HG02759 (cell line): ENCODE measurements around the gene AMH.

ENCODE experiments used
- ATAC-seq: cut with Tn5 transposase; IDR thresholded peaks from one replicate; pipeline ENCODE4 v1.9.1; 2021; ENCODE audit warnings: mild to moderate bottlenecking, moderate library complexity; ENCODE audit not compliant: unreplicated experiment

AMH gene

GRCh38 chr19:2248136-2249009 is 750 bp upstream of the AMH start:
- no peak for ATAC-seq

GRCh38 chr19:2249880-2250765 is 1.0 kb downstream of the AMH start:
- no peak for ATAC-seq

GRCh38 chr19:2250766-2251105 is 1.6 kb downstream of the AMH start:
- no peak for ATAC-seq

GRCh38 chr19:2251106-2252054 is 2.3 kb downstream of the AMH start:
- ATAC-seq = no peak

GRCh38 chr19:2252055-2252796 is 3.1 kb downstream of the AMH start:
- ATAC-seq = no peak

- no peak for ATAC-seq
Measured at GRCh38 chr19:2252797-2253105, 3.6 kb downstream of the AMH start.

GRCh38 chr19:2253106-2254063 is 4.3 kb downstream of the AMH start:
- ATAC-seq = no peak

GRCh38 chr19:2254064-2254872 is 5.1 kb downstream of the AMH start:
- ATAC-seq = no peak

- ATAC-seq = no peak
Measured at GRCh38 chr19:2255112-2255845, 6.2 kb downstream of the AMH start.

- ATAC-seq = no peak
Measured at GRCh38 chr19:2255982-2256685, 7.0 kb downstream of the AMH start, which contains the start of gene JSRP1. TSS of gene JSRP1 (minus strand) at chr19:2256417. CDS start at chr19:2255314, 1,103 bp downstream.

GRCh38 chr19:2259336-2259735 is 10.2 kb downstream of the AMH start:
- ATAC-seq = no peak

- ATAC-seq = no peak
Measured at GRCh38 chr19:2260341-2260805, 11.2 kb downstream of the AMH start.

GRCh38 chr19:2261438-2262172 is 12.5 kb downstream of the AMH start:
- ATAC-seq = no peak

- no peak for ATAC-seq
Measured at GRCh38 chr19:2266183-2266993, 17.3 kb downstream of the AMH start.

GRCh38 chr19:2268480-2268830 is 19.3 kb downstream of the AMH start:
- ATAC-seq = no peak
